HG03064 (cell line): Measurements from ENCODE around the gene POU2AF3.

Source experiments
- ATAC-seq: cut with Tn5 transposase; IDR thresholded peaks from one replicate; pipeline ENCODE4 v1.9.1; 2021; ENCODE audit warnings: low read depth; ENCODE audit not compliant: unreplicated experiment

Gene POU2AF3

DNA sequence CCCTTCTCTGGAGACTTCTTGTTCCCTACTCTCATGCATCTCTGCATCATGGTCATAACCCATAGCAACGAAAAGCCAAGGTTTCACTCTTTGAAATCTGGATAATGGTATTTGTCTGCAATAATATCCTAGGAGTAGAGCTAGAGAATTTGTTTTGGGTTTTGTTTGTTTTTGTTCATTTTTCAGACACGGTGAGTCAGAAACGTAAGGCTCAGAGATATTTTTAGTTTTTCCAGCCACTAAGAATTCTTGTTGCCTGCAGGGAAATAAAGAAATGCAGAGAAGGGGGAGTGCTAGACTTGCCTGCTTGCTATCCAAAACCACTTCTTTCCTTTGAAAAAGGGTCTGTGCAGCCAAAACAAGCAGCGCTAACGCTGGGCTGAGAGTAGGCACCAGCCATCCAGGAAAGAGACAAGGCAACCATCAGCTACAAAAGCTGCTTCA lies 26.0 kb downstream of the POU2AF3 start:
- no peak for ATAC-seq

DNA sequence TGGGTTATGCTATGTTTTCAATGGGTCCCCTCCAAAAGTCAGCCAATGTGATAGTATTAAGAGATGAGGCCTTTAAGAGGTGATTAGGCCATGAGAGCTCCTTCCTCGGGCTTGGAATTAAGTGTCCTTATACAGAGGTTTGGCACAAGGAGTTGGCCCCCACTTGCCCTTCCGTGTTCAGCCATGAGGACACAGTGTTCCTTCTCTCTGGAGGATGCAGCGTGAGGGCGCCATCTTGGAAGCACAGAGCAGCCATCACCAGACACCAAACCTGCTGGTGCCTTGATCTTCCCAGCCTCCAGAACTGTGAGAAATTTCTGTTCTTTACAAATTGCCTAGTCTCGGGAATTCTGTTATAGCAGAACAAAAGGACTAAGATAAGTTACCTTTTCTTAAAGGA lies 26.9 kb downstream of the POU2AF3 start:
- ATAC-seq = no peak

DNA sequence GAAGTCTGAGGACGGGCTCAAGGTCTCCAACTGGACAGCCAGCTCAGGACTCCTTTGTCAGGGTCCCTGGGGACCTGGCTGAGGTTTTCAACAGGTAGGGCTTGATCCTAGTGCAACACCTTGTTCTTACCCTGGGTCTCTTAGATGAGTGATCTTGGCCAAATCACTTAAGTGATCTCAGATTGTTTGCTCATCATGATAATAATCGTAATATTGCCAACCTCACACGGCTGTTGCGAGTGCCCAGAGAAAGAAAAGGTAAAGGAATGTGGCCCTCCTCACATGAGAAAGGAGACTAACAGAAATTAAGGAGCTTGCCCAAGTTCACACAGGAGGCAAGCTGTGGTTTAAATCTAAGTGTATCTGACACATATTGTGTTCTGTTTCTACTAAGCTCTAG lies 28.5 kb downstream of the POU2AF3 start:
- ATAC-seq = no peak

- no peak for ATAC-seq
These were observed 29.7 kb downstream of the POU2AF3 start for GRCh38 chr11:111327908-111328624.

- no peak for ATAC-seq
These were observed 31.2 kb downstream of the POU2AF3 start for GRCh38 chr11:111329306-111330204.

- no peak for ATAC-seq
These were observed 32.0 kb downstream of the POU2AF3 start for GRCh38 chr11:111330234-111330893.

GRCh38 chr11:111331711-111332479 lies 33.5 kb downstream of the POU2AF3 start:
- no peak for ATAC-seq

- no peak for ATAC-seq
These were observed 36.5 kb downstream of the POU2AF3 start for GRCh38 chr11:111334532-111335502.

DNA sequence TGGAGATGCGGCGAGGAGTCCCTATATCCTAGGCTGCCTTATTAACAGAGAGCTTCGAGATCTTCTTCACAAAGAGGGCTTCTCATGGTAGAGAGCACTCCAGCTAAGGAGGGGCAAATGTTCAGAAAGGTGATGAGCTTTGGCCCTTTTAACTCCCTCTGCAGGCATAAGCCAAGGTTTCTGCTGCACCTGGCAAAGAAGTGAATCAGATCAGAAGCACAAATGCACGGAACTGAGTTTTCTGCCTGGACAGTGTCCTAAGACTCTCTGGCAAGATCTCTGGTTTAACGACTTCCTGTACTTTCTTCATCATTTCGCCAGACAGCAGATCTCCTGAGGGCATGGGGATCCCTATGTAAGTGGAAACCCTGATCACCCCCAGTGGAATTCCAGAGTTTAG lies 37.2 kb downstream of the POU2AF3 start:
- no peak for ATAC-seq

GRCh38 chr11:111336062-111336461 lies 37.7 kb downstream of the POU2AF3 start:
- ATAC-seq = no peak

- ATAC-seq = no peak
These were observed 38.4 kb downstream of the POU2AF3 start for GRCh38 chr11:111336582-111337256.

DNA sequence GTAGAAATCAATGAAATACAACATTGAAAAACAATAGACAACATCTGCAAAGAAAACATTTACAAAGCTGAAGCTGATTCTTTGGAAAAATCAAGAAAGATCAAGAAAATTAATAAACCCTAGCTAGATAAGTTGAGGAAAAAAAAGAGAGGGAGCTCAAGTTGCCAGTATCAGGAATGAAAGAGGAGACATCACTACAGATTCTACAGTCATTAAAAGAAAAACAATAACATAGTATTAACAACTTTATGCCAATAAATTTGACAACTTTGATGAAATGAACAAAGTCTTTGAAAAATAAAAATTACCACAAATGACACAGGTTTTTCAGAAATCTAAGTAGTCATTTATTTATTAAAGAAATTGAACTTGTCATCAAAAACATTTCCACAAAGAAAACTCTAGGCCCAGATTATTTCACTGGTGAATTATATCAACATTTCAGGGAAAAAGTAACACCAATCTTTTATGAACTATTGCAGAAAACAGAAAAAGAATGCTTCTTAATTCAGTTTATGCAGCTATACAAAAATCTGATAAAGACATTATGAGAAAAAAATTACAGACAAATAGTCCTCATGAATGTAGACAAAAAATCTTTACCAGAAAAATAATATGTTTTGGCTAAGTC lies 41.5 kb downstream of the POU2AF3 start:
- no peak for ATAC-seq

DNA sequence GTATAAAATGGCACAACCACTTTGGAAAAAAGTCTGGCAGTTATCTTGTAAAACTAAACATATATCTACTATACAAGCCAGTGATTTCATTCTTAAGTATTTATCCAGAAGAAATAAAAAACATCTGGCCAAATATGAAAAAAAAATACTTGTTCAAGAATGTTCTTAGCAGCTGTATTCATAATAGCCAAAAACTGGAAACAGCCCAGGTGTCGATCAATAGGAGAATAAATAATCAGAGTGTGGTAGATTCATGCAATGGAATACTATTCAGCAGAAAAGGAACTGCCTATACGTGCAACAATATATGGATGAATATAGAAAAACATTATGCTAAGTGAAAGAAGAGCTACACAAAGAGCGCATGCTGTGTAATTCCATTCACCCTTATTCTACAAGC lies 44.0 kb downstream of the POU2AF3 start:
- ATAC-seq = no peak

- ATAC-seq = no peak
These were observed 45.7 kb downstream of the POU2AF3 start for GRCh38 chr11:111344032-111344431.

DNA sequence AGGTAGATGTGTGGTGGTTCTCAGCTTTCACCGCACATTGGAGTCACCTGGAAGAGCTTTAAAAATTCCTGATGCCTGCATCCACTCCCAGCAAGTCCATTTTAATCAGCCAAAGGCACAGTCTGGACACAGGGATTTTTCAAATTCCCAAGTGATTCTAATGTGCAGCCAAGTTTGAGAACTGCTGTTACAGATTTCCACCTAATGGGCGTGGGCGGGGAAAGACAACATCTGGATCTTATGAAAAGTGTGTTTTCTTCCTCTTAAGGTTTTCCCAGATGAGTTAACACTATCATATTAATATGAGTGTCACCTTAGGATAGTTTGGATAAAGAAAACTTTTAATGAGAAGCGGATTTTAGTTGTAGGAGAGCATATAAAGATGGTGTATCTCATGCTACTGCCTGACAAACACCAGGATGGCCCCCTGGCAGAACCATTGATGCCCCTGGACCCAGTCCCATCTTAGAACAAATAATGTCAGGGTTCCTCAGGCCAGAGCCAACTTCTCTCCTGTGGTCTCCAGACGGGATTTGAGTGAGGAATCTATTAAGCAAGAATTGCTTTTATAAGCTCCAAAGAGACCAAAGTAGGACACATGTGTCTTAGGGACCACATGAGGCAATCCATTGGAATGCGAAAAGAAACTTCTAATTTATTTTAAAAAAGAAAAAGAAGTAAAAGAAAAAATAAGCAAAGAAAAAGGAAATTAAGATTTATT lies 48.8 kb downstream of the POU2AF3 start:
- no peak for ATAC-seq

DNA sequence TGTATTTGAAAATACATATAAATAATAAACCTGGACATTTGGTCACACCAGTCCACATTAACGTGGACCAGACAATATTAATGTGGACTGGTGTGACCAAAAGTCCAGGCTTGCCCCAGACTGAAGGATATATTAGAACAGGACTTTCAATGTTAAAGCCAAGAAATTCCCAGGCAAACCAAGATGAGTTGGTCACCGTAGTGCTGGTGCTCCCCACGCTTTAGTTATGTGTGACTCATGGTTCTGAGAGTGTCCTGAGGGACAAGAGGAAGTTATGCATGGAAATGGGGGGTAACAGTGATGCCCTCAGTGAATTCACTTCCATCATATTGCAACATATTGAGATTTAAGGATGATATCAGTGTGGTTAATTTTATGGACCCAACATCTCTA lies 49.4 kb downstream of the POU2AF3 start:
- no peak for ATAC-seq

- ATAC-seq = no peak
These were observed 49.8 kb downstream of the POU2AF3 start for GRCh38 chr11:111348147-111348546.

GRCh38 chr11:111349191-111349695 lies 50.9 kb downstream of the POU2AF3 start:
- no peak for ATAC-seq
